ENCODE data around the gene NCOA7.
A peak's percentile ranks its signal among the peaks of the same experiment; 100 is the strongest.

The NCOA7 gene

DNA sequence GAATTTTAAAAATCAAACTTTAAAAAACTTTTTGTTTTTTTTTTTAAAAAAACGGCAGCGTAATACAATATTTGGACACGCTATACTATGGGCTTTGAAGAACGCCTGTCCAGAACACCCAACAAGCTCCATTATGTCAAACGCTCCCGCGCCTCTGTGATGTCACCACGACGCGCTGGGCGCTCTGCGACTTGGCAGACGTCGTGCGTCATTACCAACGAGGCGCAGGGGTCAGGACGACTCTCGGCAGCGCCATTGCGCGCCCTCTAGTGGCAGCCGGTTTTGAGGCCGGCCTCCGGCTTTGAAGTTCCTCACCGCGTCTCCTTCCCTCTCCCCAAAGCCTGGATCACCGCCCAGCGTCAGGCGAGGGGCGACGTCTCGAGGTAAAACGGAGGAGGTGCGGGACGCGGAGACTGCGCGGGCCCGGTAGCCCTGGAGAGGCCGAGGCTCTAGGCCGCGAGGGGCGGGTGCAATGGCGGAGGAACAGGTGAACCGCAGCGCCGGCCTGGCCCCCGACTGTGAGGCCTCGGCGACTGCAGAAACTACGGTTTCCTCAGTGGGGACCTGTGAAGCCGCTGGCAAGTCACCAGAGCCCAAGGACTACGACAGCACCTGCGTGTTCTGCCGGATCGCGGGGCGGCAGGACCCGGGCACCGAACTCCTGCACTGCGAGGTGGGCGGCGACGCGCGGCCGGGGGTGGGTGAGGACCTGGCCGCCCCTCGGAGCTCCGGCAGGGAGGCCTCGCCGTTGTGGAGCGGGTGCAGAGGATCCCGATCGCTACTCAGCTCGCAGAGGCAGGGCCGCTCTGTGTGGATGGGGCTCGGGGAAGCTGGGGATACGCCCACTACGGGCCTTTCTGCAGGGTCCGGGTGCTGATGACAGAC is 166.0 kb downstream of the NCOA7 start, which contains the start of gene HINT3:
TSS of gene HINT3 (plus strand) at position 265 of the 885 bp plus-strand sequence. CDS start at position 473, 208 bp downstream.
- peak within 1 kb of the TSS; percentile 96 for H3K4me2 ChIP-seq (ENCODE audit: low read length)
- H3K79me2 ChIP-seq (ENCODE audit: low read length), result peaks cover 21% of the 10 kb centered on the region
- H3K27me3 ChIP-seq (ENCODE audit: low read depth, low read length), result no peaks in the 10 kb centered on the region
- H2AFZ ChIP-seq (ENCODE audit: low read depth, low read length), result peak within 1 kb of the TSS; percentile 77
- no peaks in the 10 kb centered on the region for H4K20me1 ChIP-seq (ENCODE audit: insufficient read depth, low read length)
- peak within 1 kb of the TSS; percentile 85 for H3K9ac ChIP-seq (ENCODE audit: low read length)
- no peaks in the 10 kb centered on the region for H3K9me3 ChIP-seq (ENCODE audit: insufficient read depth, low read length)
- no peaks in the 10 kb centered on the region for H3K36me3 ChIP-seq (replicated peaks; ENCODE audit: low read depth, low read length)
- H3K27ac ChIP-seq (ENCODE audit: low read length), result peak within 1 kb of the TSS; percentile 63
- peaks cover 23% of the 10 kb centered on the region for H3K4me1 ChIP-seq (ENCODE audit: low read length)
- H3K4me3 ChIP-seq (ENCODE audit: low read length), result peak within 1 kb of the TSS; percentile 93
- TF ChIP-seq, protein P1, sequence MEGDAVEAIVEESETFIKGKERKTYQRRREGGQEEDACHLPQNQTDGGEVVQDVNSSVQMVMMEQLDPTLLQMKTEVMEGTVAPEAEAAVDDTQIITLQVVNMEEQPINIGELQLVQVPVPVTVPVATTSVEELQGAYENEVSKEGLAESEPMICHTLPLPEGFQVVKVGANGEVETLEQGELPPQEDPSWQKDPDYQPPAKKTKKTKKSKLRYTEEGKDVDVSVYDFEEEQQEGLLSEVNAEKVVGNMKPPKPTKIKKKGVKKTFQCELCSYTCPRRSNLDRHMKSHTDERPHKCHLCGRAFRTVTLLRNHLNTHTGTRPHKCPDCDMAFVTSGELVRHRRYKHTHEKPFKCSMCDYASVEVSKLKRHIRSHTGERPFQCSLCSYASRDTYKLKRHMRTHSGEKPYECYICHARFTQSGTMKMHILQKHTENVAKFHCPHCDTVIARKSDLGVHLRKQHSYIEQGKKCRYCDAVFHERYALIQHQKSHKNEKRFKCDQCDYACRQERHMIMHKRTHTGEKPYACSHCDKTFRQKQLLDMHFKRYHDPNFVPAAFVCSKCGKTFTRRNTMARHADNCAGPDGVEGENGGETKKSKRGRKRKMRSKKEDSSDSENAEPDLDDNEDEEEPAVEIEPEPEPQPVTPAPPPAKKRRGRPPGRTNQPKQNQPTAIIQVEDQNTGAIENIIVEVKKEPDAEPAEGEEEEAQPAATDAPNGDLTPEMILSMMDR (IDR thresholded peaks at IDR 0.05; ENCODE audit: low read depth, low read length), result peak; percentile 82
- TF ChIP-seq EZH2phosphoT487 (IDR thresholded peaks at IDR 0.05; ENCODE audit: low read depth), result no peak

DNA sequence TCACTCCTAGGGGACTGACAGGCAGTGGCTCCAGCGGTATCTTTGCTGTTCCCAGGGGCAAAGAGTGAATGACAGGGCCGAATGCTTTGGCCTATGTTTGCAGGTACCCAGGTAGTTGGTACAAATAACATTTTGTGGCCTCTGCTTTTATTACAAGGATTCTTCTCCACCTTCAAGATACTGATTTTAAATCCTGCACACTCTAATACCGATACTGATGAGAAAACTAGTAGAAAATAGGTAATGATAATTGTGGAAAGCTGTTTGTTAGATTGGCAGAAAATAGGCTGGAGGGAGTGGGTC is 166.6 kb downstream of the NCOA7 start:
- peaks cover 21% of the 10 kb centered on the region for H3K79me2 ChIP-seq (ENCODE audit: low read length)
- TF ChIP-seq, protein P1 (IDR thresholded peaks at IDR 0.05; ENCODE audit: low read depth, low read length), result no peak
- TF ChIP-seq EZH2phosphoT487 (IDR thresholded peaks at IDR 0.05; ENCODE audit: low read depth), result no peak
- no peaks in the 10 kb centered on the region for H3K9me3 ChIP-seq (ENCODE audit: insufficient read depth, low read length)
- peak overlapping the region; percentile 96 for H3K4me2 ChIP-seq (ENCODE audit: low read length)
- H3K9ac ChIP-seq (ENCODE audit: low read length), result peak overlapping the region; percentile 85
- H3K4me1 ChIP-seq (ENCODE audit: low read length), result peaks cover 23% of the 10 kb centered on the region
- H3K36me3 ChIP-seq (replicated peaks; ENCODE audit: low read depth, low read length), result no peaks in the 10 kb centered on the region
- H3K27ac ChIP-seq (ENCODE audit: low read length), result no peak overlapping the region
- no peaks in the 10 kb centered on the region for H3K27me3 ChIP-seq (ENCODE audit: low read depth, low read length)
- H4K20me1 ChIP-seq (ENCODE audit: insufficient read depth, low read length), result no peaks in the 10 kb centered on the region
- peak overlapping the region; percentile 77; the same call in 1 of the 2 replicates for H2AFZ ChIP-seq (ENCODE audit: low read depth, low read length)
- H3K4me3 ChIP-seq (ENCODE audit: low read length), result peak overlapping the region; percentile 93

DNA sequence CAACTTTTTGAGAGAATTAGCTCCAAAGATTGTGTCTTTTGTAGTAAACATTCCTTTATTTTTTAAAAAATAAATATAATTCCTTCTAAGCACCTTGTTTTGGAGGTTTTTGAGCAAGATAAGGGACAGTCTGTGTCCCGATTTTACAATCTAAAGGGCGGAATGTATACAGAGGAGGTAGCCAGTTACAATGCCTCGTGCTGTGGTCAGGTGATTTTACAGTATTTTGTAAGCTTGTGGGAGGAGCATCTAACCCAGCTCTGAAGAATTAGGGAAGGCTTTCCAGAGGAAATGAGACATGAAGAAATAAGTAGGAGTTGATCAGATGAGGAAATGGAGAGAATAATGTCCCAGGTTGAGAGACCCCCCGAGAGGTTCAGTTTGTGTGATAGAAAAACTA is 167.1 kb downstream of the NCOA7 start:
- Histone ChIP-seq H2AFZ (ENCODE audit: low read depth, low read length) (no peak overlapping the region), H3K4me3 (ENCODE audit: low read length) (peak overlapping the region; percentile 93), H3K27ac (ENCODE audit: low read length) (no peak overlapping the region), H3K4me2 (ENCODE audit: low read length) (peak overlapping the region; percentile 96), H3K9me3 (ENCODE audit: insufficient read depth, low read length) (no peaks in the 10 kb centered on the region), H3K79me2 (ENCODE audit: low read length) (peaks cover 21% of the 10 kb centered on the region), H4K20me1 (ENCODE audit: insufficient read depth, low read length) (no peaks in the 10 kb centered on the region), H3K9ac (ENCODE audit: low read length) (peak overlapping the region; percentile 85; the same call in 1 of the 2 replicates), H3K4me1 (ENCODE audit: low read length) (peaks cover 23% of the 10 kb centered on the region), H3K36me3 (replicated peaks; ENCODE audit: low read depth, low read length) (no peaks in the 10 kb centered on the region), H3K27me3 (ENCODE audit: low read depth, low read length) (no peaks in the 10 kb centered on the region)
- TF ChIP-seq, protein P1 (IDR thresholded peaks at IDR 0.05; ENCODE audit: low read depth, low read length), result no peak
- TF ChIP-seq EZH2phosphoT487 (IDR thresholded peaks at IDR 0.05; ENCODE audit: low read depth), result no peak

DNA sequence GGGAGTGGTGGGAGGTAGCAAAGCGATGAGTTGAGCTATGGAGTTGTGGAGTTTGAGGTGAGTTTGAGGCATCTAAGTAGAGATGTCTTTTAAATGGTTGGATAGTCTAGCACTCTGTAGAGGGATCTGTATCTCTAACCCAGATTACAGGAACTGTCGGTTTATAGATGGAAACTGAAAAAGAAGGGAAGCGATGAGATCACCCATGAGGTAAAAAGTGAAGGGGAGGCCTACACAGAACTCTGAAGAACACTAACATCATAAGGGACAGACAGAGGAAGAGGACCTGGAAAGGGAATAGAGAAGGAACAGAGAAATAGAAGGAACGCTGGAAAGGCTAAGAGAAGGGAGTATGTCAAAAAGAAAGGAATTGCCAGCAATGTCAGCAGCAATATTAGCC is 168.3 kb downstream of the NCOA7 start:
- Histone ChIP-seq H4K20me1 (ENCODE audit: insufficient read depth, low read length) (no peaks in the 10 kb centered on the region), H3K27me3 (ENCODE audit: low read depth, low read length) (no peaks in the 10 kb centered on the region), H3K79me2 (ENCODE audit: low read length) (peaks cover 21% of the 10 kb centered on the region), H3K27ac (ENCODE audit: low read length) (no peak overlapping the region), H3K4me1 (ENCODE audit: low read length) (peaks cover 13% of the 10 kb centered on the region), H3K36me3 (replicated peaks; ENCODE audit: low read depth, low read length) (no peaks in the 10 kb centered on the region), H3K4me3 (ENCODE audit: low read length) (no peak overlapping the region), H3K9me3 (ENCODE audit: insufficient read depth, low read length) (no peaks in the 10 kb centered on the region), H3K4me2 (ENCODE audit: low read length) (no peak overlapping the region), H2AFZ (ENCODE audit: low read depth, low read length) (no peak overlapping the region), H3K9ac (ENCODE audit: low read length) (no peak overlapping the region)
- TF ChIP-seq EZH2phosphoT487 (IDR thresholded peaks at IDR 0.05; ENCODE audit: low read depth), result no peak

All from OCI-LY3 (cell line).